Measurements from ENCODE around the gene ACOX3. TPM values are rescaled to one million over a fixed set of nuclear protein-coding genes. Genes with fewer than 3 reads are reported as not detected.

ACOX3 gene
- total RNA-seq, 6 donors from 2014 or later = 23.7 to 56.6 (median 31.8) TPM

- DNase-seq (no peak), ATAC-seq (ENCODE audit: low FRiP score in 2 of 2) (no peak)
- 84 to 89% methylated on average over 11 of the region's 11 CpGs for whole genome bisulfite sequencing, 2 donors
- Histone ChIP-seq H3K36me3 (peaks cover 0 to 21% (median 13%) of the 10 kb centered on the region in 4 donors), H3K9me3 (no peaks in the 10 kb centered on the region), H3K4me1 (no peaks in the 10 kb centered on the region), H3K27me3 (no peaks in the 10 kb centered on the region), H3K4me3 (no peak overlapping the region), H3K27ac (no peak overlapping the region)
- peak in 1 of 2 donors; percentile 60 for TF ChIP-seq POLR2AphosphoS5 (IDR thresholded peaks at IDR 0.05)
- TF ChIP-seq CTCF (IDR thresholded peaks at IDR 0.05) = no peak
These were observed 74.6 kb downstream of the ACOX3 start for GRCh38 chr4:8365951-8366350.

DNA sequence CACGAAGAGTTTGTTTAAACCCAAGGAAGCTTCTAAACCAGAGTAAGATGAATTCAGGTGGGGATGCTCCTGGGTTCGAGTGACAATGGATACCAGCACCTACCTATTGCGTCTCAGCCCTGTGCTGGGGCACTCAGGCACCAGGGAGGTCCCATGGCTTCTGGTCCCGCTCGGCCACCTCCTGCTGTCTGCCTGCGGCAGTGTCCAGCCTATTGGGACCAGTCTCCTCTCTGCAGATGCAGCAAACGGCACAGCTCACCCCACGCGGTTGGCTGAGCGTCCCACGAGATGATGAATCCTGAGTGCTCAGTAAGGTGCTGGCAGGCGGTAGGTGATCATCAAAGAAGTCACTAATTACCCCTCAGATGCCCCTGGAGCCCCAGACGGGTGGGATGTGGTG, 75.2 kb downstream of the ACOX3 start:
- DNase-seq (no peak), ATAC-seq (ENCODE audit: low FRiP score in 2 of 2) (no peak)
- H3K4me3 ChIP-seq = no peak overlapping the region
- peaks cover 0 to 16% (median 13%) of the 10 kb centered on the region in 4 donors for H3K36me3 ChIP-seq
- 81 to 92% methylated on average over 9 to 13 of the region's 13 CpGs for WGBS, 2 donors
- no peak overlapping the region for H3K27ac ChIP-seq
- H3K9me3 ChIP-seq = no peaks in the 10 kb centered on the region
- TF ChIP-seq POLR2A (IDR thresholded peaks at IDR 0.05) (no peak), POLR2AphosphoS5 (IDR thresholded peaks at IDR 0.05) (no peak), EP300 (IDR thresholded peaks at IDR 0.05) (no peak), CTCF (IDR thresholded peaks at IDR 0.05) (no peak)
- no peaks in the 10 kb centered on the region for H3K4me1 ChIP-seq
- H3K27me3 ChIP-seq = no peaks in the 10 kb centered on the region

GRCh38 chr4:8364848-8365350, 75.6 kb downstream of the ACOX3 start:
- Histone ChIP-seq H3K27ac (no peak overlapping the region), H3K4me3 (no peak overlapping the region), H3K9me3 (no peaks in the 10 kb centered on the region), H3K27me3 (no peaks in the 10 kb centered on the region), H3K36me3 (peaks cover 0 to 16% (median 13%) of the 10 kb centered on the region in 4 donors), H3K4me1 (no peaks in the 10 kb centered on the region)
- DNase-seq (no peak), ATAC-seq (ENCODE audit: low FRiP score in 2 of 2) (no peak)
- WGBS, 2 donors = 96 to 98% methylated on average over 8 to 12 of the region's 12 CpGs
- TF ChIP-seq POLR2A (IDR thresholded peaks at IDR 0.05) (no peak), EP300 (IDR thresholded peaks at IDR 0.05) (no peak), CTCF (IDR thresholded peaks at IDR 0.05) (no peak), POLR2AphosphoS5 (IDR thresholded peaks at IDR 0.05) (no peak)

DNA sequence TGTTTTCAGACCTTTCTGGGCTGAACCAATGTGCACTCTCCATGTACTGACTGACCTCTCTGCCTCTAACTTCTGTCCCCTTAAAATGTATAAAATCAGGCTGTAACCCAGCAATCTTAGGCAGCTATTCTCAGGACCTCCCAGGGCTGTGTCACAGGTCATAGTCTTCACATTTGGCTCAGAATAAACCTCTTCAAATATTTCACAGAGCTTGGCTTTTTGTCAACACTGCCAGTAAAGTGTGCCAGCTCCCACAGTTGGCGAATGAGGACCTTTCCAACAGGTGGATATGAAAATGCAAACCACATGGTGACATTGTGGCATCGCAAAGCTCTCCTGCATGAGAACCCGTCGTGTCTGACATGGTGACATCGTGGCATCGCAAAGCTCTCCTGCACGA, 76.4 kb downstream of the ACOX3 start:
- H3K4me3 ChIP-seq = no peak overlapping the region
- H3K9me3 ChIP-seq = no peaks in the 10 kb centered on the region
- no peaks in the 10 kb centered on the region for H3K27me3 ChIP-seq
- H3K4me1 ChIP-seq = no peaks in the 10 kb centered on the region
- DNase-seq = no peak
- no peak for TF ChIP-seq POLR2AphosphoS5 (IDR thresholded peaks at IDR 0.05)
- no peak for TF ChIP-seq EP300 (IDR thresholded peaks at IDR 0.05)
- H3K36me3 ChIP-seq = peaks cover 0 to 16% (median 13%) of the 10 kb centered on the region in 4 donors
- H3K27ac ChIP-seq = no peak overlapping the region
- no peak for ATAC-seq (ENCODE audit: low FRiP score in 2 of 2)
- WGBS, 2 donors = 91 to 100% methylated on average over 1 to 7 of the region's 7 CpGs

GRCh38 chr4:8362483-8362882, 78.0 kb downstream of the ACOX3 start:
- no peaks in the 10 kb centered on the region for H3K4me1 ChIP-seq
- DNase-seq = no peak

More at GRCh38 chr4:8362483-8362882, 78.0 kb downstream of the ACOX3 start:
- no peak for ATAC-seq (ENCODE audit: low FRiP score in 2 of 2)
- no peaks in the 10 kb centered on the region for H3K27me3 ChIP-seq
- no peaks in the 10 kb centered on the region for H3K9me3 ChIP-seq
- WGBS, 2 donors = 32 to 100% methylated on average over 1 of the region's 1 CpG
- H3K4me3 ChIP-seq = no peak overlapping the region
- H3K27ac ChIP-seq = no peak overlapping the region
- TF ChIP-seq POLR2AphosphoS5 (IDR thresholded peaks at IDR 0.05) (no peak), EP300 (IDR thresholded peaks at IDR 0.05) (no peak), CTCF (IDR thresholded peaks at IDR 0.05) (no peak), POLR2A (IDR thresholded peaks at IDR 0.05) (no peak)
- peaks cover 0 to 16% (median 13%) of the 10 kb centered on the region in 4 donors for H3K36me3 ChIP-seq
